K562 (cell line): ENCODE results near the gene PBRM1. TPM values are rescaled to one million over a fixed set of nuclear protein-coding genes. Genes with fewer than 3 reads are reported as not detected.

Source experiments
- ATAC-seq: fragments of 200-7000 bp; cut with Tn5 transposase; 3 replicates; pipeline ENCODE4 v1.9.1; 2020; ENCODE audit warnings: moderate library complexity
- BruUV-seq: library from RNA; stranded (reverse); fragments of 400-500 nt; replicated peaks from 2 replicates; lab custom pipeline; 2021; lab: Mats Ljungman, UMichigan
- CTCF ChIA-PET: fragments of 300-600 bp; formaldehyde crosslinking; extraction: SDS; loops from one replicate; lab custom pipeline; 2021; ENCODE audit warnings: low intra/inter-chr PET ratio; lab: Yijun Ruan, JAX
- POLR2A ChIA-PET: fragments of 300-600, 350-650 bp; sonication (Branson Sonifier 250); formaldehyde crosslinking; extraction: SDS; loops from one replicate; lab custom pipeline; 2021; ENCODE audit warnings: antibody characterized with exemption, inconsistent platforms; lab: Yijun Ruan, JAX
- DNase-seq, 4 experiments: peaks; one replicate each; pipeline versions ENCODE4 v3.0.0 to v3.0.0-alpha.2; 2011 to 2018; ENCODE audit warnings: low spot score in 3 of 4, mixed read lengths in 3 of 4; ENCODE audit errors: extremely low read depth in 1 of 4
- FAIRE-seq: peaks from 2 replicates; lab custom pipeline; 2011; peaks lifted over from hg19 to GRCh38; lab: Jason Lieb, UNC
- H2AFZ ChIP-seq: 2 replicates; pipeline ENCODE4 v1.6.0; 2011; ENCODE audit warnings: low read depth, low read length, control low read depth, inconsistent platforms
- H3K27ac ChIP-seq: fragments of 200-600 bp; 3 replicates; pipeline ENCODE4 v1.8.0; 2011; ENCODE audit warnings: low read depth, mild to moderate bottlenecking, control low read depth, inconsistent platforms, low read length, moderate library complexity, mixed read lengths; ENCODE audit errors: extremely low read depth
- H3K27me3 ChIP-seq, 2 experiments: fragments of 300-600 bp in 1 of 2; 2 replicates in 1 of 2; 3 replicates in 1 of 2; pipeline versions ENCODE4 v1.6.0 to v1.8.0; 2011; ENCODE audit warnings: inconsistent platforms in 2 of 2, low read length in 2 of 2, mild to moderate bottlenecking in 1 of 2, mixed read lengths in 1 of 2, moderate library complexity in 1 of 2; ENCODE audit not compliant: control insufficient read depth in 2 of 2, insufficient read depth in 2 of 2
- H3K36me3 ChIP-seq: fragments of 300-600 bp; 3 replicates; pipeline ENCODE4 v1.8.0; 2011; ENCODE audit warnings: mild to moderate bottlenecking, low read length, inconsistent platforms; ENCODE audit not compliant: control insufficient read depth, insufficient read depth
- H3K4me1 ChIP-seq, 2 experiments: fragments of 200-600 bp in 1 of 2; replicated peaks in 1 of 2; 2 replicates in 1 of 2; 3 replicates in 1 of 2; pipeline versions ENCODE4 v1.5.1 to v1.8.0; 2011; ENCODE audit warnings: inconsistent platforms in 2 of 2, low read length in 2 of 2, mild to moderate bottlenecking in 1 of 2, mixed read lengths in 1 of 2, moderate library complexity in 1 of 2; ENCODE audit not compliant: control insufficient read depth in 2 of 2, insufficient read depth in 2 of 2
- H3K4me2 ChIP-seq: 2 replicates; pipeline ENCODE4 v1.6.1; 2011; ENCODE audit warnings: low read length, control low read depth, inconsistent platforms, mixed read lengths; ENCODE audit not compliant: insufficient read depth
- H3K4me3 ChIP-seq: fragments of 200-600 bp; sonication (generic), shearing (Covaris generic); 2 replicates; pipeline ENCODE4 v1.5.1; 2016; ENCODE audit warnings: control low read depth, inconsistent platforms
- H3K79me2 ChIP-seq: fragments of 200-600 bp; 3 replicates; pipeline ENCODE4 v1.8.0; 2011; ENCODE audit warnings: low read length, inconsistent platforms; ENCODE audit not compliant: control insufficient read depth, insufficient read depth
- H3K9ac ChIP-seq, 2 experiments: 2 replicates each; pipeline versions ENCODE4 v1.6.0 to v1.6.1; 2011; ENCODE audit warnings: low read depth in 2 of 2, low read length in 2 of 2, control low read depth in 1 of 2, inconsistent platforms in 1 of 2, mild to moderate bottlenecking in 1 of 2, mixed read lengths in 1 of 2; ENCODE audit not compliant: insufficient read depth in 1 of 2
- H3K9me1 ChIP-seq: one replicate; pipeline ENCODE4 v1.6.0; 2011; ENCODE audit warnings: inconsistent platforms, mild to moderate bottlenecking, low read length, moderate library complexity; ENCODE audit not compliant: control insufficient read depth, insufficient read depth
- H3K9me3 ChIP-seq: replicated peaks from 2 replicates; pipeline ENCODE4 v1.5.1; 2011; ENCODE audit warnings: low read depth, low read length, inconsistent platforms; ENCODE audit not compliant: control insufficient read depth, insufficient read depth
- H4K20me1 ChIP-seq: replicated peaks from 2 replicates; pipeline ENCODE4 v1.6.1; 2011; ENCODE audit warnings: low read length, inconsistent platforms, mixed read lengths; ENCODE audit not compliant: control insufficient read depth, insufficient read depth
- CAMTA2 ChIP-seq: fragments of 250-450 bp; sonication (Bioruptor Pico); conservative IDR thresholded peaks from 2 replicates; pipeline ENCODE4 v1.5.1; 2022
- CREB5 ChIP-seq: fragments of 250-450 bp; sonication (Bioruptor Pico); IDR thresholded peaks from 2 replicates; pipeline ENCODE4 v1.5.0; 2020; ENCODE audit warnings: mild to moderate bottlenecking
- GTF2A2 ChIP-seq: IDR thresholded peaks from 2 replicates; pipeline ENCODE4 v1.6.1; 2016; ENCODE audit warnings: mild to moderate bottlenecking, missing genetic modification characterization, missing compliant biosample characterization
- HDAC2 ChIP-seq: fragments of 450-650 bp; IDR thresholded peaks from 2 replicates; pipeline ENCODE4 v1.6.1; 2016; ENCODE audit warnings: mild to moderate bottlenecking
- IFI16 ChIP-seq: fragments of 250-450 bp; sonication (Bioruptor Pico); IDR thresholded peaks from 2 replicates; pipeline ENCODE4 v2.1.2; 2022; ENCODE audit warnings: mild to moderate bottlenecking, inconsistent platforms
- IRF2 ChIP-seq: sonication (generic); formaldehyde crosslinking; IDR thresholded peaks from 2 replicates; pipeline ENCODE4 v1.8.1; 2022; ENCODE audit warnings: mild to moderate bottlenecking, missing genetic modification reagents
- MECOM ChIP-seq: fragments of 250-450 bp; sonication (Bioruptor Pico); IDR thresholded peaks from 2 replicates; pipeline ENCODE4 v1.8.0; 2022; ENCODE audit warnings: inconsistent platforms
- NFXL1 ChIP-seq: fragments of 450-650 bp; formaldehyde crosslinking; IDR thresholded peaks from 2 replicates; pipeline ENCODE4 v1.4.0; 2021; ENCODE audit warnings: mild to moderate bottlenecking
- PKNOX1 ChIP-seq: fragments of 450-650 bp; IDR thresholded peaks from 2 replicates; pipeline ENCODE4 v1.6.1; 2016
- RAD21 ChIP-seq, 2 experiments: fragments of 250-450 bp in 1 of 2; fragments of 450-650 bp in 1 of 2; sonication (Bioruptor Pico) in 1 of 2; formaldehyde crosslinking in 1 of 2; IDR thresholded peaks in 1 of 2; conservative IDR thresholded peaks in 1 of 2; 2 replicates each; pipeline versions ENCODE4 v1.4.0 to v1.8.0; 2020 to 2022; ENCODE audit warnings: mild to moderate bottlenecking in 2 of 2, moderate library complexity in 1 of 2
- RBM39 ChIP-seq: fragments of 200-400 bp; formaldehyde crosslinking; optimal IDR thresholded peaks from 2 replicates; pipeline ENCODE3; 2018; ENCODE audit warnings: low read depth, low read length
- ZBTB43 ChIP-seq: sonication (generic); formaldehyde crosslinking; IDR thresholded peaks from 2 replicates; pipeline ENCODE4 v1.8.0; 2023; ENCODE audit warnings: mild to moderate bottlenecking, missing genetic modification reagents
- ZFPM2 ChIP-seq: fragments of 250-450 bp; sonication (Bioruptor Pico); IDR thresholded peaks from 2 replicates; pipeline ENCODE4 v1.5.1; 2022; ENCODE audit warnings: mild to moderate bottlenecking
- ZNF644 ChIP-seq: fragments of 200-800 bp; sonication (Bioruptor generic); IDR thresholded peaks from 2 replicates; pipeline ENCODE4 v1.6.1; 2016; ENCODE audit warnings: low read depth, missing genetic modification characterization, missing compliant biosample characterization
- WGBS: fragments of 100-300 bp; shearing (Covaris generic); methylation state at CpG from one replicate; pipeline ENCODE4 v1.1.6; 2016; ENCODE audit warnings: low coverage, mixed read lengths; ENCODE audit not compliant: insufficient coverage; ENCODE audit errors: missing lambda C conversion rate; 5-methylcytosine and 5-hydroxymethylcytosine counted together
- in situ Hi-C: fragments of 300-500 bp; cut with MboI; formaldehyde crosslinking; loops from 4 replicates; pipeline ENCODE4 v1.15.0; 2018; ENCODE audit warnings: inconsistent platforms, mixed read lengths
- intact Hi-C: fragments of 100-400 bp; cut with micrococcal nuclease; formaldehyde crosslinking; loops from 2 replicates; pipeline ENCODE4 v1.14.2; 2022
- polyA plus RNA-seq, 8 experiments: library from polyadenylated mRNA; depleted of rRNA in 4 of 8; stranded (reverse) in 5 of 8; unstranded in 3 of 8; fragments of >200 nt; fragmentation: Nextera tagmentation in 2 of 8; fragmentation: Illumina TruSeq in 1 of 8; extraction: Ambion mirVana in 2 of 8; extraction: Trizol in 1 of 8; gene quantifications; 2 replicates each; pipeline versions ENCODE4 v1.2.1 to v1.2.3, GENCODE V29; 2011 to 2014; ENCODE audit warnings: inconsistent platforms in 1 of 8, missing spikeins in 1 of 8
- total RNA-seq, 7 experiments: library from RNA; depleted of rRNA in 6 of 7; stranded (reverse); fragments of >200 nt in 6 of 7; fragmentation: Illumina TruSeq in 2 of 7; extraction: Trizol in 2 of 7; gene quantifications; 2 replicates each; pipeline versions ENCODE4 v1.2.1 to v1.2.3, GENCODE V29; 2011 to 2021; ENCODE audit warnings: low replicate concordance in 1 of 7

Gene PBRM1
- total and polyA plus RNA-seq, 9 of the 15 experiments (the other 6 are each of a cell fraction or from before 2014, with no cell fraction given) = 3.9 to 31.8 (median 19.0) TPM

GRCh38 chr3:52572221-52572620 lies 113.5 kb downstream of the PBRM1 start:
- no peaks in the 10 kb centered on the region for H3K9me1 ChIP-seq
- DNase-seq (no peak), FAIRE-seq (no peak), ATAC-seq (no peak)
- no peak overlapping the region for H3K9ac ChIP-seq
- H3K79me2 ChIP-seq = no peaks in the 10 kb centered on the region
- intact Hi-C loops = no loop called here
- peaks cover 12% of the 10 kb centered on the region; the same call in 2 of the 3 replicates for H3K36me3 ChIP-seq
- H3K4me1 ChIP-seq = no peaks in the 10 kb centered on the region
- WGBS = 63% methylated on average over 4 of the region's 6 CpGs
- BruUV-seq = no TSS peak
- H4K20me1 ChIP-seq = no peaks in the 10 kb centered on the region
- no peaks in the 10 kb centered on the region for H3K27me3 ChIP-seq
- POLR2A ChIA-PET = no interaction called here
- no peak for TF ChIP-seq ZFPM2 (CRISPR knock-in tag)
- TF ChIP-seq PKNOX1 = peak; percentile 72
- no peak for TF ChIP-seq GTF2A2
- TF ChIP-seq, all 486 proteins: peak for 1
- Histone ChIP-seq H3K27ac (no peak overlapping the region), H3K4me3 (no peak overlapping the region), H3K9me3 (no peaks in the 10 kb centered on the region), H3K4me2 (no peak overlapping the region), H2AFZ (no peak overlapping the region)
- CTCF ChIA-PET = no interaction called here
- in situ Hi-C loops = no loop called here

- no peak overlapping the region for H3K9ac ChIP-seq
- no peaks in the 10 kb centered on the region for H3K9me3 ChIP-seq
- H3K4me2 ChIP-seq = no peak overlapping the region
- no peak overlapping the region for H2AFZ ChIP-seq
- ChIA-PET CTCF (no interaction called here), POLR2A (interaction anchor here (1.0 to 1.4 kb wide), 3 partner anchors 11 to 18 kb away, joined by 3 to 5 read pairs (median 4); no protein-coding TSS in a partner anchor)
- in situ Hi-C loops (no loop called here), intact Hi-C loops (no loop called here)
- ATAC-seq (no peak), FAIRE-seq (no peak), DNase-seq (no peak)
- H3K4me1 ChIP-seq = no peaks in the 10 kb centered on the region
- no peak overlapping the region for H3K4me3 ChIP-seq
- no peaks in the 10 kb centered on the region for H3K9me1 ChIP-seq
- H3K27me3 ChIP-seq = no peaks in the 10 kb centered on the region
- 88% methylated on average over 4 of the region's 4 CpGs for WGBS
- no TSS peak for BruUV-seq
- no peaks in the 10 kb centered on the region for H4K20me1 ChIP-seq
- H3K79me2 ChIP-seq = no peaks in the 10 kb centered on the region
- no peak overlapping the region for H3K27ac ChIP-seq
- peaks cover 13% of the 10 kb centered on the region; the same call in 2 of the 3 replicates for H3K36me3 ChIP-seq
- TF ChIP-seq RBM39 = no peak
- no peak for TF ChIP-seq MECOM
- no peak for TF ChIP-seq ZNF644 (tag)
- TF ChIP-seq HDAC2 = no peak
- TF ChIP-seq CAMTA2 = no peak
- no peak for TF ChIP-seq ZBTB43 (CRISPR knock-in tag)
- TF ChIP-seq RAD21 (CRISPR knock-in tag; conservative IDR thresholded peaks at IDR 0.05 in 1 of 2, IDR thresholded peaks at IDR 0.05 in 1 of 2) = no peak
- no peak for TF ChIP-seq NFXL1 (CRISPR knock-in tag)
- TF ChIP-seq CREB5 (CRISPR knock-in tag) = no peak
- TF ChIP-seq IRF2 (CRISPR knock-in tag) = no peak
- no peak for TF ChIP-seq IFI16 (CRISPR knock-in tag)
These were observed 115.6 kb downstream of the PBRM1 start for GRCh38 chr3:52570076-52570475.
